Lower lobe of right lung (tissue), 2 donors: ENCODE data around the gene CHEK1. TPM values are rescaled to one million over a fixed set of nuclear protein-coding genes. Genes with fewer than 3 reads are reported as not detected.
A peak's percentile ranks its signal among the peaks of the same experiment; 100 is the strongest.

Experiments
- ATAC-seq, 2 donors: fragments of 200-7000 bp; cut with Tn5 transposase; one replicate each; pipeline ENCODE4 v1.9.1; 2020 to 2022; ENCODE audit warnings: mild to moderate bottlenecking in 2 of 2, moderate library complexity in 2 of 2
- DNase-seq: peaks from one replicate; pipeline ENCODE4 v3.0.0-alpha.2; 2020
- H3K27ac ChIP-seq: fragments of 200-600 bp; one replicate; pipeline ENCODE4 v1.8.0; 2022
- H3K27me3 ChIP-seq: fragments of 200-600 bp; one replicate; pipeline ENCODE4 v1.8.0; 2022; ENCODE audit warnings: low read depth
- H3K36me3 ChIP-seq: fragments of 200-600 bp; one replicate; pipeline ENCODE4 v1.8.0; 2022; ENCODE audit warnings: mild to moderate bottlenecking
- H3K4me1 ChIP-seq: fragments of 200-600 bp; one replicate; pipeline ENCODE4 v1.8.0; 2022
- H3K4me3 ChIP-seq: fragments of 200-600 bp; one replicate; pipeline ENCODE4 v1.8.0; 2022; ENCODE audit warnings: mild to moderate bottlenecking
- H3K9me3 ChIP-seq: fragments of 200-600 bp; one replicate; pipeline ENCODE4 v1.8.0; 2022
- CTCF ChIP-seq: fragments of 200-600 bp; IDR thresholded peaks from one replicate; pipeline ENCODE4 v1.8.0; 2022; ENCODE audit warnings: antibody characterized with exemption, mild to moderate bottlenecking
- intact Hi-C: fragments of 100-400 bp; cut with DNase I; formaldehyde crosslinking; loops from one replicate; pipeline ENCODE4 v1.11.0; 2022
- total RNA-seq: library from RNA; stranded (reverse); fragmentation: NEBNext Ultra II Directional; extraction: Animal tissue kit (Norgen Biotek cat#: 25700); gene quantifications from one replicate; pipeline ENCODE4 v1.2.1, GENCODE V29; 2021
- donor health status: DM: no; HTN: yes; CAD: no; lungs with severe emphysema.

Gene CHEK1
- total RNA-seq, 1 donor from 2014 or later = 3.5 TPM

- TF ChIP-seq CTCF = no peak
- peak overlapping the region; percentile 88 for H3K27ac ChIP-seq
These were observed 796 bp downstream of the CHEK1 start for GRCh38 chr11:125625630-125626287.

GRCh38 chr11:125626288-125626950 is 1.5 kb downstream of the CHEK1 start:
- no peaks in the 10 kb centered on the region for H3K9me3 ChIP-seq
- DNase-seq = no peak
- intact Hi-C loops = no loop called here
- peaks cover 7% of the 10 kb centered on the region for H3K36me3 ChIP-seq
- H3K4me3 ChIP-seq = peak overlapping the region; percentile 79
- H3K4me1 ChIP-seq = peaks cover 17% of the 10 kb centered on the region
- ATAC-seq = peak in 1 of 2 donors; percentile 31
- H3K27ac ChIP-seq = peak overlapping the region; percentile 27
- no peak for TF ChIP-seq CTCF
- no peaks in the 10 kb centered on the region for H3K27me3 ChIP-seq

More at GRCh38 chr11:125625630-125626287, 796 bp downstream of the CHEK1 start:
- DNase-seq (peak; percentile 90), ATAC-seq (peak; percentile 96 to 98)
- intact Hi-C loops = no loop called here
- H3K9me3 ChIP-seq = no peaks in the 10 kb centered on the region
- peaks cover 17% of the 10 kb centered on the region for H3K4me1 ChIP-seq
- peak overlapping the region; percentile 79 for H3K4me3 ChIP-seq
- no peaks in the 10 kb centered on the region for H3K27me3 ChIP-seq
- peaks cover 13% of the 10 kb centered on the region for H3K36me3 ChIP-seq

DNA sequence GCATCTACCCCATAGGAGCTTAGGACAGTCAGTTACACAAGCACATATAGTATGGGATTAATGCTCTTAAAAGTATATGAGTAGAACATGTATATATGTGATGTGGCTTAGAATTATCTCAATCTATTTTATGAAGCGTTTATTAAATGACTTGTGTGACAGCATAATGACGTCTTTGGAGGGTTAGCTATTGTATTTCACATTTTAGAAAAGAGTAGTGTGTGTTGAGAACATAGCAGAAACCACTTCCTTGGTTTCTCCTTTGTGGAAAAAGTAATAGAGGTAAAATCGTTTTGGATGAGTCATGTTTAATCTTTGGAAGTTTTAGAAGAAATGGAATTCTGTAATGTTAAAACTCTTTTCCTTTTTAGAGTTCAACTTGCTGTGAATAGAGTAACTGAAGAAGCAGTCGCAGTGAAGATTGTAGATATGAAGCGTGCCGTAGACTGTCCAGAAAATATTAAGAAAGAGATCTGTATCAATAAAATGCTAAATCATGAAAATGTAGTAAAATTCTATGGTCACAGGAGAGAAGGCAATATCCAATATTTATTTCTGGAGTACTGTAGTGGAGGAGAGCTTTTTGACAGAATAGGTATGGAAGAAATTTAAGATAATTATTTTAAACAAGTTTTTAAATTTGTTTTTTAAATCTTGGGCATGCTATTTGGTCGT is 2.4 kb downstream of the CHEK1 start:
- no peak for ATAC-seq
- H3K4me3 ChIP-seq = no peak overlapping the region

GRCh38 chr11:125637840-125638239 is 12.9 kb downstream of the CHEK1 start:
- H3K9me3 ChIP-seq = no peaks in the 10 kb centered on the region
- no peak overlapping the region for H3K4me3 ChIP-seq
- no peaks in the 10 kb centered on the region for H3K36me3 ChIP-seq
- ATAC-seq (no peak), DNase-seq (no peak)
- H3K4me1 ChIP-seq = no peaks in the 10 kb centered on the region
- no peak overlapping the region for H3K27ac ChIP-seq
- intact Hi-C loops = no loop called here
- no peak for TF ChIP-seq CTCF
- no peaks in the 10 kb centered on the region for H3K27me3 ChIP-seq

More for the DNA sequence above, 2.4 kb downstream of the CHEK1 start:
- TF ChIP-seq CTCF = no peak
- no peak overlapping the region for H3K27ac ChIP-seq
- no peaks in the 10 kb centered on the region for H3K9me3 ChIP-seq
- no peaks in the 10 kb centered on the region for H3K36me3 ChIP-seq
- no peak for DNase-seq
- H3K4me1 ChIP-seq = peaks cover 17% of the 10 kb centered on the region
- intact Hi-C loops = no loop called here
- H3K27me3 ChIP-seq = no peaks in the 10 kb centered on the region

DNA sequence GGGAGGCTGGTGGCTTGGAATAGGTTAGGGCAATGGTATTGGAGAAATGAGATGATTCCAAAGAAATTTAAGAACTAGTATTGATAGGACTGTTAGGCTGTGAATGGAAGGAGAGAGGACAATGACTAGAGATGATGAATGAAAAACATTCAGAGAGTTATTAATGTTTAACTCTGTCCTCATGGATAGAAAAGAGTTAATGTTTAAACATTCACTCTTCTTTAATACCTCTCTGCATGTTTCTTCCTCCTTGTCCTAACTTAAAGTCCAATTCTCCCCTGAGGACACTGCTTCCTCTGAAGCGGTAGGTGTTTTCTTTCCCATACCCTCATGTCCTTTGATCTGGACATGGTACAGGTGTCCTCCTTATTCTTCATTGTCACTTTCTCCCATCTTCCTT is 13.4 kb downstream of the CHEK1 start:
- H3K9me3 ChIP-seq = no peaks in the 10 kb centered on the region
- no peak for DNase-seq
- ATAC-seq = no peak
- intact Hi-C loops = no loop called here
- no peak for TF ChIP-seq CTCF
- H3K4me3 ChIP-seq = no peak overlapping the region
- H3K27ac ChIP-seq = no peak overlapping the region
- H3K27me3 ChIP-seq = no peaks in the 10 kb centered on the region
- H3K4me1 ChIP-seq = no peaks in the 10 kb centered on the region
- H3K36me3 ChIP-seq = no peaks in the 10 kb centered on the region
